ENCODE results near the gene PKP4. TPM values are rescaled to one million over a fixed set of nuclear protein-coding genes. Genes with fewer than 3 reads are reported as not detected.

Gene PKP4
- total RNA-seq, 1 experiment from 2014 or later = 52.0 TPM

DNA sequence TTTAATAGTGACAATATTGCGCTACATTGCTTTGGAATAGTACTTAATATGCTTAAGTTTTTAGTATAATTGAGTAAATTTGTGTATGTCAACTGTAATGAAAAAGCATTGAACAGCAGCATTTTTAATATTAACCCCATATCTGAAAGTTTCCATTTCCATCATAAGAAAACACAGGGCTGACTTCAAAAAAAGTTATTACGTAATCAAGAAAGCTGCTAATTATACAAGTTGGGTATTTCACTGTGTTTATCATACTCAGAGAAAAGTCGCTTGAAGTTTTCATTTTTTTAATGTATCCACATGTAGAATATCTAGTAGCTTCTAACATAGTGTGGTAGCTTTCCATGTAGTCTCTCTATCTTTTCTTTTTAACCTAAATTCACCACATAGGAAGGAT, 146.5 kb downstream of the PKP4 start:
- no CpG with 5 or more reads among the region's 3 CpGs for WGBS (ENCODE audit: extremely low coverage, insufficient read length, low lambda C conversion rate)
- peaks cover 3% of the 10 kb centered on the region for H3K79me1 ChIP-seq (ENCODE audit: insufficient read depth, low read depth, low read length, poor library complexity, severe bottlenecking)
- H4K8ac ChIP-seq (replicated peaks; ENCODE audit: insufficient read length, low read depth, low read length) = no peak overlapping the region

More for the DNA sequence above, 146.5 kb downstream of the PKP4 start:
- no peaks in the 10 kb centered on the region for H3K23me2 ChIP-seq (ENCODE audit: insufficient read length, low read depth, low read length, poor library complexity, severe bottlenecking)
- H2BK5ac ChIP-seq (ENCODE audit: insufficient read length, low read length) = no peak overlapping the region
- H2BK15ac ChIP-seq (ENCODE audit: low read depth, low read length) = no peak overlapping the region
- no peak overlapping the region for H2AFZ ChIP-seq (ENCODE audit: low read length)
- H2BK12ac ChIP-seq (ENCODE audit: insufficient read length, low read depth, low read length) = no peak overlapping the region
- H2BK120ac ChIP-seq (ENCODE audit: low read depth, low read length, poor library complexity, severe bottlenecking) = no peak overlapping the region
- H2AK5ac ChIP-seq (ENCODE audit: insufficient read length, low read length) = no peak overlapping the region
- H3K4me1 Mint-ChIP-seq = peaks cover 7 to 13% of the 10 kb centered on the region in 2 experiments
- H3K27me3 ChIP-seq (ENCODE audit: insufficient read depth, low read length) = no peaks in the 10 kb centered on the region
- DNase-seq = no peak
- H3K27ac ChIP-seq (ENCODE audit: insufficient read length, low read depth, low read length) = no peak overlapping the region
- H3K4me1 ChIP-seq (ENCODE audit: insufficient read depth, low read length) = 0 out of 2 replicates have a peak, but pooled peaks cover 6% of the 10 kb centered on the region
- no peaks in the 10 kb centered on the region for H4K20me1 ChIP-seq (ENCODE audit: control insufficient read depth, insufficient read depth, insufficient read length)
- no peaks in the 10 kb centered on the region for H3K27me3 Mint-ChIP-seq (ENCODE audit: low read depth)
- H2BK20ac ChIP-seq (ENCODE audit: low read depth, low read length, poor library complexity, severe bottlenecking) = no peak overlapping the region
- no peaks in the 10 kb centered on the region for H3K79me2 ChIP-seq (ENCODE audit: insufficient read depth, low read length)
- H3K27ac Mint-ChIP-seq = no peak overlapping the region
- no peak for TF ChIP-seq CTCF (conservative IDR thresholded peaks at IDR 0.05)
- H3K9me3 ChIP-seq (ENCODE audit: control insufficient read depth, low read depth, low read length) = no peaks in the 10 kb centered on the region
- no peak overlapping the region for H3T11ph ChIP-seq (ENCODE audit: low read length)
- H3K36me3 Mint-ChIP-seq (ENCODE audit: insufficient read depth in 1 of 3, low read depth in 3 of 3) = peaks cover 0 to 2% (median 0%) of the 10 kb centered on the region in 3 experiments; a peak in 1 of 7 replicates
- no peak overlapping the region for H3K23ac ChIP-seq (ENCODE audit: insufficient read length, low read depth, low read length)
- peak overlapping the region; percentile 21 for H3K4me2 ChIP-seq (ENCODE audit: insufficient read depth, insufficient read length, low read length)
- H3K9me3 Mint-ChIP-seq = no peaks in the 10 kb centered on the region
- no peak overlapping the region for H3K9ac ChIP-seq (ENCODE audit: extremely low read depth, insufficient read length, low read length)
- no peak overlapping the region for H3K14ac ChIP-seq (ENCODE audit: insufficient read depth, low read length)
- no peak overlapping the region for H4K5ac ChIP-seq (ENCODE audit: insufficient read length, low read depth, low read length)
- H3K56ac ChIP-seq (ENCODE audit: insufficient read length, low read depth, low read length) = no peak overlapping the region
- no peak overlapping the region for H3K18ac ChIP-seq (ENCODE audit: insufficient read length, low read depth, low read length)
- no peak overlapping the region for H4K91ac ChIP-seq (ENCODE audit: insufficient read length, low read depth, low read length)
- H3K4me3 Mint-ChIP-seq = no peak overlapping the region
- no peak overlapping the region for H3K4ac ChIP-seq (ENCODE audit: low read depth, low read length)
